ENCODE data around the gene ZNF33B. TPM values are rescaled to one million over a fixed set of nuclear protein-coding genes. Genes with fewer than 3 reads are reported as not detected.

ZNF33B gene
- total RNA-seq, 1 donor from 2014 or later: 15.5 TPM

- no peak for DNase-seq (ENCODE audit: extremely low spot score in 2 of 2)
- no peaks in the 10 kb centered on the region for H3K27me3 ChIP-seq
- H3K9me3 ChIP-seq: peaks cover 27% of the 10 kb centered on the region
- TF ChIP-seq CTCF (IDR thresholded peaks at IDR 0.05) (no peak), POLR2A (IDR thresholded peaks at IDR 0.05) (no peak), POLR2AphosphoS5 (IDR thresholded peaks at IDR 0.05; ENCODE audit: insufficient read depth in 1 of 2, low read depth in 1 of 2) (no peak)
- no peak overlapping the region for H3K4me3 ChIP-seq
- intact Hi-C loops (cut with DNase I): no loop called here
- H3K27ac ChIP-seq: no peak overlapping the region
- no peaks in the 10 kb centered on the region for H3K4me1 ChIP-seq
- peaks cover 0 to 58% of the 10 kb centered on the region in 2 donors for H3K36me3 ChIP-seq
Measured at GRCh38 chr10:42594246-42594650, 44.1 kb downstream of the ZNF33B start.

- Histone ChIP-seq H3K27me3 (no peaks in the 10 kb centered on the region), H3K36me3 (peaks cover 0 to 68% of the 10 kb centered on the region in 2 donors), H3K27ac (no peak overlapping the region), H3K9me3 (peaks cover 27% of the 10 kb centered on the region), H3K4me3 (no peak overlapping the region), H3K4me1 (no peaks in the 10 kb centered on the region)
- DNase-seq (ENCODE audit: extremely low spot score in 2 of 2): no peak
- intact Hi-C loops (cut with DNase I): no loop called here
- no peak for TF ChIP-seq CTCF (IDR thresholded peaks at IDR 0.05)
- no peak for TF ChIP-seq POLR2AphosphoS5 (IDR thresholded peaks at IDR 0.05; ENCODE audit: insufficient read depth in 1 of 2, low read depth in 1 of 2)
- TF ChIP-seq POLR2A (IDR thresholded peaks at IDR 0.05): no peak
Measured at GRCh38 chr10:42593284-42593683, 45.1 kb downstream of the ZNF33B start.

- H3K4me3 ChIP-seq: no peak overlapping the region
- peaks cover 0 to 21% of the 10 kb centered on the region in 2 donors for H3K36me3 ChIP-seq
- no peak overlapping the region for H3K27ac ChIP-seq
- no peaks in the 10 kb centered on the region for H3K9me3 ChIP-seq
- intact Hi-C loops (cut with DNase I): no loop called here
- TF ChIP-seq CTCF (IDR thresholded peaks at IDR 0.05): no peak
- TF ChIP-seq POLR2A (IDR thresholded peaks at IDR 0.05): no peak
- no peak for TF ChIP-seq POLR2AphosphoS5 (IDR thresholded peaks at IDR 0.05; ENCODE audit: insufficient read depth in 1 of 2, low read depth in 1 of 2)
- no peak for DNase-seq (ENCODE audit: extremely low spot score in 2 of 2)
- no peaks in the 10 kb centered on the region for H3K4me1 ChIP-seq
- no peaks in the 10 kb centered on the region for H3K27me3 ChIP-seq
Measured at GRCh38 chr10:42583828-42584227, 54.5 kb downstream of the ZNF33B start.

- Histone ChIP-seq H3K4me3 (no peak overlapping the region), H3K9me3 (no peaks in the 10 kb centered on the region), H3K27me3 (no peaks in the 10 kb centered on the region), H3K36me3 (no peaks in the 10 kb centered on the region), H3K4me1 (no peaks in the 10 kb centered on the region), H3K27ac (no peak overlapping the region)
- TF ChIP-seq POLR2A (IDR thresholded peaks at IDR 0.05) (no peak), CTCF (IDR thresholded peaks at IDR 0.05) (no peak), POLR2AphosphoS5 (IDR thresholded peaks at IDR 0.05; ENCODE audit: insufficient read depth in 1 of 2, low read depth in 1 of 2) (no peak)
- DNase-seq (ENCODE audit: extremely low spot score in 2 of 2): no peak
- intact Hi-C loops (cut with DNase I): no loop called here
Measured at GRCh38 chr10:42578019-42578418, 60.4 kb downstream of the ZNF33B start.

- TF ChIP-seq CTCF (IDR thresholded peaks at IDR 0.05): no peak
- no peak for TF ChIP-seq POLR2AphosphoS5 (IDR thresholded peaks at IDR 0.05; ENCODE audit: insufficient read depth in 1 of 2, low read depth in 1 of 2)
- TF ChIP-seq POLR2A (IDR thresholded peaks at IDR 0.05): no peak
- DNase-seq (ENCODE audit: extremely low spot score in 2 of 2): no peak
- Histone ChIP-seq H3K27me3 (no peaks in the 10 kb centered on the region), H3K4me1 (no peaks in the 10 kb centered on the region), H3K27ac (no peak overlapping the region), H3K36me3 (no peaks in the 10 kb centered on the region), H3K4me3 (no peak overlapping the region), H3K9me3 (no peaks in the 10 kb centered on the region)
- intact Hi-C loops (cut with DNase I): no loop called here
Measured at GRCh38 chr10:42576338-42576737, 62.0 kb downstream of the ZNF33B start.
